HG03066 (cell line): ENCODE data around the gene NRG4.
"Not testable (repeated sequence)": the region's sequence is repeated elsewhere in the genome, so short reads cannot be mapped to it uniquely, and the experiment has no call there.

Experiments
- ATAC-seq: cut with Tn5 transposase; IDR thresholded peaks from one replicate; pipeline ENCODE4 v1.9.1; 2021; ENCODE audit warnings: low read depth; ENCODE audit not compliant: unreplicated experiment

NRG4 gene

GRCh38 chr15:76011627-76012551 lies at the start of gene NRG4:
TSS of gene NRG4 (minus strand) at chr15:76012424. CDS start at chr15:76011230, 1,194 bp downstream.
- ATAC-seq = no peak

GRCh38 chr15:76061700-76062099 lies 49.5 kb upstream of the NRG4 start:
- ATAC-seq = no peak

GRCh38 chr15:76060118-76060989 lies 48.1 kb upstream of the NRG4 start:
- no peak for ATAC-seq

GRCh38 chr15:76059320-76060117 lies 47.3 kb upstream of the NRG4 start, which contains the start of gene TMEM266:
TSS of gene TMEM266 (plus strand) at chr15:76059985. CDS start at chr15:76134264, 74,279 bp downstream.
- no peak for ATAC-seq

- no peak for ATAC-seq
Observed at GRCh38 chr15:76058714-76059319, 46.6 kb upstream of the NRG4 start.

- no peak for ATAC-seq
Observed at GRCh38 chr15:76057332-76058000, 45.2 kb upstream of the NRG4 start.

GRCh38 chr15:76056931-76057330 lies 44.7 kb upstream of the NRG4 start:
- peak; percentile 59 for ATAC-seq

- not testable (repeated sequence) for ATAC-seq
Observed at GRCh38 chr15:76054201-76054600, 42.0 kb upstream of the NRG4 start.

- no peak for ATAC-seq
Observed at GRCh38 chr15:76038512-76038911, 26.3 kb upstream of the NRG4 start.

- ATAC-seq = no peak
Observed at GRCh38 chr15:76035593-76035992, 23.4 kb upstream of the NRG4 start.

- no peak for ATAC-seq
Observed at GRCh38 chr15:76034111-76034510, 21.9 kb upstream of the NRG4 start.

GRCh38 chr15:76033438-76033837 lies 21.2 kb upstream of the NRG4 start:
- no peak for ATAC-seq

GRCh38 chr15:76032046-76032445 lies 19.8 kb upstream of the NRG4 start:
- ATAC-seq = no peak

GRCh38 chr15:76024021-76024768 lies 12.0 kb upstream of the NRG4 start:
- ATAC-seq = no peak

GRCh38 chr15:76013470-76013869 lies 1.2 kb upstream of the NRG4 start:
- ATAC-seq = not testable (repeated sequence)

- ATAC-seq = no peak
Observed at GRCh38 chr15:76010613-76011012, 1.6 kb downstream of the NRG4 start.

- ATAC-seq = no peak
Observed at GRCh38 chr15:76006136-76006778, 6.0 kb downstream of the NRG4 start.

- ATAC-seq = no peak
Observed at GRCh38 chr15:76003364-76003763, 8.9 kb downstream of the NRG4 start.
